ENCODE measurements around the gene FGF22. TPM values are rescaled to one million over a fixed set of nuclear protein-coding genes. Genes with fewer than 3 reads are reported as not detected.
"Not testable (repeated sequence)": the region's sequence is repeated elsewhere in the genome, so short reads cannot be mapped to it uniquely, and the experiment has no call there.

FGF22 gene
- total RNA-seq, 1 donor from 2014 or later: not detected

DNA sequence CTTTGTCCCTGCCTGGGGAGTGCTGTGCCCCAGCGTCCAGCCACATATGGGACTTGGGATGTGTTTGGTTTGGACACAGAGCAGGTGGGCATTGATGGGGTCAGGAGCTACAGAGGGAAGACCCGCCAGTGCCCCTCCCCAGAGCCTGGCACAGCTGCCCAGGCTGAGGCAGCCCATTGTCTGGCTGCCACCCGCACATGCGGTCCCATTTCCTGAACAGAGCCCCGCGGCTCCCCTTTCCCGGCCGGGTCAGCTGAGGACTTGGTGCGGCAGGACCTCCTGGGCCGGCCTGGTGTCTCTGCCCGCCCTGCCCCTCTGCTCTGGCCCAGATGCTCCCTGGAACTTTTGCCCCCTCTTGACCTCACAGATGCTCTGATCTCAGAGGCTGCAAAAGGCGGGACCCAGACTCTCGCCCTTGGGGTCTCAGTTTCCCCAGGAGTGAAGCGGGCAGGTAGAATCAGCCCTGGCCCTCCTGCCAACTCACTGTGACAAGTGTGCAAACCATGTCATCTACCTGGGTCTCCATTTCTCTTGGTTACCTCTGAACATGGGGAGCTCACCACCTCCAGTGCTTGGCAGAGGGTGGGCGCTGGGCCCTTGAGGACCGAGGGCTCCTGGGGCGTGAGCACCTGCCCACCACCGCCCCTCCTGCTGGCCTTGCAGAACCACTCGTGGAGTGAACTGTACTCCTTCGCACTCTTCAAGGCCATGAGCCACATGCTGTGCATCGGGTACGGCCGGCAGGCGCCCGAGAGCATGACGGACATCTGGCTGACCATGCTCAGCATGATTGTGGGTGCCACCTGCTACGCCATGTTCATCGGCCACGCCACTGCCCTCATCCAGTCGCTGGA, 32.2 kb upstream of the FGF22 start:
- intact Hi-C loops (cut with micrococcal nuclease): no loop called here

DNA sequence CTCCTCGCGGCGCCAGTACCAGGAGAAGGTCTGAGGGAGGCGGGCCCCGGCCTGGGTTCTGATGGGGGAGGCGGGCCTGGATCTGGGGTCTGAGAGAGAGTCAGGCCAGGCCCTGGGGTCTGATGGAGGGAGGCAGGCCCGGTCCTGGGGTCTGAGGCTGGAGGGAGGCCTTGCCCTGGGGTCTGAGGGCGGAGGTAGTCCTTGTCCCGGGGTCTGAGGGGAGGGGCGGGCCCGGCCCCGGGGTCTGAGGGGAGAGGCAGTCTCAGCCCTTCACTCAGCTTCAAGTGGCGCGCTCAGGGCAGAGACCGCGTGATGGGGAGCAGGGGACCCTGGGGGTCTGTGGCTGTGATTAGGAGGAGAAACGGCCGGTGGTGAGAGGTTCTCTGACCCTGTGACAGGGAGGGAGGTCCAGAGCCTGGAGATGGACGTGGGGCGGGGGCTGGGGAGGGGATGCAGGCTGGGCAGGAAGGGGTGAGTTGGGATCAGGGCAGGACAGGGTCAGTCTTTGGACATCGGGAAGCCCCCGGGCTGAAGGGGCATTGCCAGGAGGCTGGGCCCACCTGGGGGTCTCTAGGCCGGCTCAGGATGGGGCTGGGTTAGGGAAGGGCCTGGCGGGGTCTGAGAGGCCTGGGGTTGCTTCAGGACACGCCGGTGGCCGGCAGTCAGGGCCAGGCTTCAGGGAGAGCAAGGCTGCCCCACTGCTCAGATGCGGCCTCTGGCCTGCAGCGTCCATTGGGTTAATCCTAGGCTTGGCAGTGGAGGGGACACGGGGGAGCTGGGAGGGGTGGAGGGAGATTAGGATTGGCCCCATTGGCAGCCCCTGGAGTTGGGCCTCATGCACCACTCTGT, 31.3 kb upstream of the FGF22 start:
- intact Hi-C loops (cut with micrococcal nuclease): no loop called here

DNA sequence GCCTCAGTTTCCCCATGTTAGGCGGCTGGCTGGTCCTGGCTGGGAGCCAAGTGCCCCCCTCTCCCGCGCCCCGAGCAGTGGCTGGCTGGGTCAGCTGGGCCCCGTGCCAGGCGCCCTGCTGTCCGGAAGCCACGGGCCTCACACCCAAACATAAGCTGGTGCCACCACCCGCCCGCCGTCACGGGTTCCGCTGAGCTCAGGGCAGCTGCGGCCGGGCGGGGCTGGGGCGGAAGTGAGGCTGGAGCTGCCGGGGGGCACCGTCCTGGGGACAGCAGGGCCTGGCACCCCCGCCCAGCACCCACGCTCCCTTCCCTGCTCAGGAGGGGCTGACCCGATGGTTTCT, 30.7 kb upstream of the FGF22 start:
- intact Hi-C loops (cut with micrococcal nuclease): no loop called here

DNA sequence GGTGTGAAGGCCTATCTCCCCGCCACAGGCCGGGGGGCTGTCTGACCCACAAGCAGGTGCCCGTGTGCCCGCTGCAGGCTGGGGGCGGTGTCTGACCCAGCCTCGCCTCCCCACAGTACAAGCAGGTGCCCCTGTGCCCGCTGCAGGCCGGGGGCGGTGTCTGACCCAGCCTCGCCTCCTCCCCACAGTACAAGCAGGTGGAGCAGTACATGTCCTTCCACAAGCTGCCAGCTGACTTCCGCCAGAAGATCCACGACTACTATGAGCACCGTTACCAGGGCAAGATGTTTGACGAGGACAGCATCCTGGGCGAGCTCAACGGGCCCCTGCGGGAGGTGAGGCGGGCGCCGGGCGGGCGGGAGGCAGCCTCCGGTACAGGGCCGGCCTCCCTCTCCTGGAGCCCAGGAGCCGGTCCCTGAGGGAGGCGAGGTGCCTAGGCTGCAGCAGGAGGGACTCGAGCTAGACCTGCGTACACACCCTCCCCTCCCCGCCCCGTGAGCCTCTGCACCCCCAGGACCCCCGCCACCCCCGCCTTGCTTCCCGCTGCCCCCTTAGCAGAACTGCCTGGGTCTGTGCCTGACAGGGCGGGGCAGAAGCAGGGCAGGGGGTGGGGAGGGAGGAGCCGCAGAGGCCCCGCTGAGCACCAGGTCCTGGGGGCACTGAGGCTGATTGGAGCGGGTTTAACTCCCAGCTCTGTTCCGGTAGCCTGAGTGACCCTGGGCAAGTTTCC, 29.4 kb upstream of the FGF22 start:
- intact Hi-C loops (cut with micrococcal nuclease): loop anchor here (2.0 kb wide), 1 partner anchor 23 kb away; the partner anchor contains the start of gene POLRMT

DNA sequence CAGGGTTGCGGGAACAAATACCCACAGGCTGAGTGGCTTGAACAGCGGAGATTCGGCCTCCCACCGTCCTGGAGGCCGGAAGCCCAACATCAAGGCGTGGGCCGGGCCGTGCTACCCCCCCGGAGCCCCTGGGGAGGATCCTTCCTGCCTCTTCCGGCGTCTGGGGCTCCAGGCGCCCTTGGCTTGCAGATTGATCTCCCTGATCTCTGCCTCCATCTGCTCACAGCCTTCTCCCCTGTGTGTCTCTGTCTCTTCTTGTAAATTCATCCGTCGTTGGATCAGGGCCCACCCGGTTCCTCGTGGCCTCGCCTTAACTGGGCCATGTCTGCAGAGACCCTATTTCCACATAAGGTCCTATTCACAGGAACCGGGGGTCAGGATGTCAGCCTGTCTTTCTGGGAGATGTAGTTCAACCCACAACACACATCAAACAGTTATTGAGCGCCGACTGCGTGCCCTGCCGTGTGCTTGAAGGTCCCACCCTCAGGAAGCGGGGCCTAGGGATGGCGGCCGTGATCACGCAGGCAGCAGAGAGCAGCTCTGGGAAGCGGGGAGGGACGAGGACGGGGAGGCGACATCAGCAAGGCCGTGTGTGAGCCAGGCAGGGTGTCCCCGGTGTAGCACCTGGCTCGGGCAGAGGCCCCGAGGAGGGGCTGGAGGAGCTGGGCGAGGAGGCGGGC, 28.7 kb upstream of the FGF22 start:
- intact Hi-C loops (cut with micrococcal nuclease): loop anchor here (2.0 kb wide), 1 partner anchor 22 kb away; the partner anchor contains the start of gene POLRMT

DNA sequence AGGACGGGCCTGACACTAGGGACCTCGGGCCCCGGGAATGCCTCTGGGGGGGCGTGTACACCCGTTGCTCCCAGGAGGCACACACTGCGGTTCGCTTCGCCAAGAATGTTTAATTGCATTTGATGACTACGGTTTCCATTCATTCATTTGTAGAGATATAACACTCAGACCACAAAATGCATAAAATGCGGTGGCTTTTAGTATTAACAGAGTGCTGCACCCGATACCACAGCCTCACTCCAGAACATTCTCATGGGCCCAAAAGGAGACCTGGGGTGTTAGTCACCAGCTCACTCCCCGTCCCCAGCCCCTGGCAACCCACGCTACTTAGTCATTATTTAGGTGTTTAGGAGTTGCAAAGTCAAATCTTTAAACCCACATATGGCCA, 28.2 kb upstream of the FGF22 start:
- intact Hi-C loops (cut with micrococcal nuclease): loop anchor here (2.0 kb wide), 1 partner anchor 21 kb away; the partner anchor contains the start of gene POLRMT

DNA sequence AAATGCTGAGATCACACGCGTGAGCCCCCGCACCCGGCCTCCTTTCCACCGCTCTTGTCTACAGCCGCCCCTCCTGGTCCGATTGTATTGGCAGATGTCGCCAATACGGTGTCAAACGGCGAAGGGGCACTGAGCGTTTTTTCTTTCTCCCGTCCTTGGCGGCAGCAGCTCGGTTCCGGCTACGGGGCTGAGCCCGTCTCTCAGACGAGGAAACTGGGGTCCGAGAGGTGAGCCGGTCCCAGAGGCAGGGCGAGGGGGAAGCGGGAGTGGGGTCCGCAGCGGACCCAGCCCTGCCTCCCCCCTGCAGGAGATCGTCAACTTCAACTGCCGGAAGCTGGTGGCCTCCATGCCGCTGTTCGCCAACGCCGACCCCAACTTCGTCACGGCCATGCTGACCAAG, 26.7 kb upstream of the FGF22 start:
- intact Hi-C loops (cut with micrococcal nuclease): no loop called here

DNA sequence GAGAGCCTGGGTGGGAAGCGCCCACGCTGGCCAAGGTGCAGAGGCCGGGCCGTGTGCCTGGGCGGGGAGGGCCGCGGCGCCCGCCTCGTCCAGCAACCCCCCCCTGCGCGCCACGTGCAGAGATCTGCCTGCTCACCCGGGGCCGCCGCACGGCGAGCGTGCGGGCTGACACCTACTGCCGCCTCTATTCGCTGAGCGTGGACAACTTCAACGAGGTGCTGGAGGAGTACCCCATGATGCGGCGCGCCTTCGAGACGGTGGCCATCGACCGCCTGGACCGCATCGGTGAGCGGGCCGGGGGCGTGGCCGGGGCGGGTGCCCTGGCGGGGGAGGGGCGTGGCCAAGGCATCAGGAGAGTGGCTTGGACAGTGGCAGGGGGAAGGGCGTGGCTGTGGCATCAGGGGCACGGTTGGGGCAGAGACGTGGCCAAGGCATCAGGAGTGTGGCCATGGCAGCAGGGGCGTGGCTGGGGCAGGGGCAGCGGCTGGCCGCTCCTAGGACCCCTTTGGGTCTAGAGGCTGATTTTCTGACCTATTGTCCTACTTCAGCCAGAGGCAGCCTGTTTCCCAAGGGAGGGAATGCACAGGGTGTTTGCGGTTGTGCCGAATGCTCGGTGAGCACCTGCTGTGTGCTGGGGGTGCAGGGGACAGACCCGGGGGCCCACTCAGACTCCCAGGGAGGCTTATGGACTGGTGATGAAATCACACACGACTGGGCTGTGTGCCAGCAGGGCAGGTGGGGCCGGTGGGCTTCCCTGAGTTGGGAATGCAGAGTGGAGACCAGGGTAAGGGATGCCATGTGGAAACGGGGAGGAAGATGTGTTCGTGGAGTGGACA, 25.7 kb upstream of the FGF22 start:
- intact Hi-C loops (cut with micrococcal nuclease): no loop called here

DNA sequence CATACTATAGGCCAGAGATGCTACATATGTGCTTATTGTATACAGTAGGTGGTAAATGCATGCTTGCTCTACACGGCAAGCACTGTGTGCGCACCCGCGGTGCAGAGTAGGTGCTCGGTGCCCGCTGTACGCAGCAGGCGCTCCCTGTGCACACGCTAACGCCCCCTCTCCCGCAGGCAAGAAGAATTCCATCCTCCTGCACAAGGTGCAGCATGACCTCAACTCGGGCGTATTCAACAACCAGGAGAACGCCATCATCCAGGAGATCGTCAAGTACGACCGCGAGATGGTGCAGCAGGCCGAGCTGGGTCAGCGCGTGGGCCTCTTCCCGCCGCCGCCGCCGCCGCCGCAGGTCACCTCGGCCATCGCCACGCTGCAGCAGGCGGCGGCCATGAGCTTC, 24.1 kb upstream of the FGF22 start:
- intact Hi-C loops (cut with micrococcal nuclease): no loop called here

DNA sequence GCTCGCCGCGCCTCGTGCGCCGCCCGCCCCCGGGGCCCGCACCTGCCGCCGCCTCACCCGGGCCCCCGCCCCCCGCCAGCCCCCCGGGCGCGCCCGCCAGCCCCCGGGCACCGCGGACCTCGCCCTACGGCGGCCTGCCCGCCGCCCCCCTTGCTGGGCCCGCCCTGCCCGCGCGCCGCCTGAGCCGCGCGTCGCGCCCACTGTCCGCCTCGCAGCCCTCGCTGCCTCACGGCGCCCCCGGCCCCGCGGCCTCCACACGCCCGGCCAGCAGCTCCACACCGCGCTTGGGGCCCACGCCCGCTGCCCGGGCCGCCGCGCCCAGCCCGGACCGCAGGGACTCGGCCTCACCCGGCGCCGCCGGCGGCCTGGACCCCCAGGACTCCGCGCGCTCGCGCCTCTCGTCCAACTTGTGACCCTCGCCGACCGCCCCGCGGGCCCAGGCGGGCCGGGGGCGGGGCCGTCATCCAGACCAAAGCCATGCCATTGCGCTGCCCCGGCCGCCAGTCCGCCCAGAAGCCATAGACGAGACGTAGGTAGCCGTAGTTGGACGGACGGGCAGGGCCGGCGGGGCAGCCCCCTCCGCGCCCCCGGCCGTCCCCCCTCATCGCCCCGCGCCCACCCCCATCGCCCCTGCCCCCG, 23.5 kb upstream of the FGF22 start:
- intact Hi-C loops (cut with micrococcal nuclease): no loop called here

DNA sequence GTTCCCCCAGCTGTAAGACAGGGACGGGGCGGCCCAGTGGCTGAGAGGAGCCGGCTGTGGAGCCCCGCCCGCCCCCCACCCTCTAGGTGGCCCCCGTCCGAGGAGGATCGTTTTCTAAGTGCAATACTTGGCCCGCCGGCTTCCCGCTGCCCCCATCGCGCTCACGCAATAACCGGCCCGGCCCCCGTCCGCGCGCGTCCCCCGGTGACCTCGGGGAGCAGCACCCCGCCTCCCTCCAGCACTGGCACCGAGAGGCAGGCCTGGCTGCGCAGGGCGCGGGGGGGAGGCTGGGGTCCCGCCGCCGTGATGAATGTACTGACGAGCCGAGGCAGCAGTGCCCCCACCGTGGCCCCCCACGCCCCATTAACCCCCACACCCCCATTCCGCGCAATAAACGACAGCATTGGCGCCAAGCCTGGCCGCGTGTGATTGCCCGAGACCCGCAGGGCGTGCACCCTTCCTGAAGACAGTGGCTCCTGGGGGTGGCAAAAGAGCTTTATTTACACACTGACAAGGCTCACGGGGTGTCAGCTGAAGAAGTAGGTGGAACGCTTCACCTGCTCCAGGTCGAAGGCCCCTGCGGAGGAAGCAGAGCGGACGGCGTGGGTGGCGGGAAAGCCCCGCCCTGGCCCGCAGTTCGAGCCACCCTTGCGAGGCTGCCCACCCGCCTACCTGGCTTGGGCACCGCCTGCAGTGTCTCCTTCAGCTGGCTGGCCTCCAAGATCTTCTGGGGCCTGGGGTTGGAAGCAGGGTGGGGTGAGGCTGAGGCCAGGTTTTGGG, 22.7 kb upstream of the FGF22 start:
- intact Hi-C loops (cut with micrococcal nuclease): no loop called here

DNA sequence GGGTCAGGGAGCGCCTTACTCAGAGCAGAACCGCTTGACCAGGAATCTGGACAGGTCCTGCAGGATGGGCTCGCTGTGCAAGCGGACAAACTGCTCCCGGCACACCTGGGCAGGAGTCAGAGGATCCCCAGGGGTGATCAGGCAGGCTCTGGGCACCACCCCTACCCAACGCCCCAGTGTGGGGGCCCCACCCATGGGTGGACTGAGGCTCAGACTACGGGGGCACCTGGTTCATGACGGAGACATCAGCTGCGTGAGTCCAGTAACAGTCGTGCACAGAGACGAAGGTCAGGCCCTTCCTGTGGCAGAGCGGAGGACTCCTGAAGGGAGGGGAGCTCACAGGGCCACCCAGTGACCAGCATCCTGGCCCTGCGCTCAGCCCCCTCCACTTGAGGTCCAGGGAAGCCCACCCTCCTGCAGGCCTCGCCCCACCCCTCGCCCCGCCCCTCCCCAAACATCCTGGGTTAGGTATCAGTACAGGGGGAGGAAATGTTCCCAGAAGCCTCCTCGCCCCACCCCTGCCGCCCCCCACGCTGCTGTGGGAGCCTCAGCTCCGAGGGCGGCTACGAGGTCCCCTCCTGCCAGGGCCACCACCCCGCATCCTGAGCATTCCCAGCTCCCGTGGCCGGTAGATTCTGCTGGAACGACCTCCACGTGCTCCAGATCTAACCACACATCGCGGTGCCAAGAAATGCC, 22.0 kb upstream of the FGF22 start:
- intact Hi-C loops (cut with micrococcal nuclease): no loop called here

DNA sequence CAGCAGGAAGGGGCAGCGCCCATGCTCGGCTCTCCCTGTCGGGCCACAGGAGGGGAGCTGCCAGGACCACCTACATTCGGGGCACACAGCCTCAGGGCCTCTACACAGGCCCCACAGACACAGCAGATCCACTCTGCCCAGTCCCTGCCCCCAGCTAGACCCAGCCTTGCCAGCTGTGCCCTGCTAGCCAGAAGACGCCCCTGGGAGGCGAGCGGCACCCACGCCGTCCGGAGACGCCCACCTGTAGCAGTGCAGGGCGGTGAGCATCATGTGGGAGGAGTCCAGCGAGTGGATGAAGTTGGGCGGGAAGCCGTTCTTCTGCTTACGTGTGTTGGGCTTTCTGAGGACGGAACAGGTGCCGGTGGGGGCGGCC, 21.4 kb upstream of the FGF22 start:
- intact Hi-C loops (cut with micrococcal nuclease): no loop called here

DNA sequence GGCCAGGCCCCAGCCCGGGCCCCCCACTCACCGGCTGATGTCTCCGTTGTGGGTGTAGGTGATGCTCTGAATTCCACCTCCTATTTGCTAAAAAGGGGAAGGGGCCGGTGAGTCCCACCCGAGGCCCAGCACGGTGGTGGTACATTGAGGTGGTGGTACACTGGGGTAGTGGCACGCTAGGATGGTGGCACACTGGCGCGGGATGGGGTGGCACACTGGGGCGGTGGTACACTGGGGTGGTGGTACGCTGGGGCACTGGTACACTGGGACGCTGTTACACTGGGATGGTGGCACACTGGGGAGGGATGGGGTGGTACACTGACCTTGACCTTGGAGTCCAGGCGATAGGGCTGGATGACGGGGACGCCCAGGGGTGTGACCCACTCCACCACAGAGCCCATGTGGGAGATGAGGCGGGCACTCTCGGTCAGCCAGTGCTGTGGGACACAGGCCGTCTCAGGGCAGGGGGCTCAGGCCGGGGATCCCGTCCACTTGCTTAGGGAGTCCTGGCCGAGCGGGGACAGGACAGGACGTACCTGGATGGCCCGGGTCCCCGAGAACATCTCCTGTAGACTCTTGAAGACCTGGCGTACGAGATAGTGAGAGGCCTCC, 20.9 kb upstream of the FGF22 start:
- intact Hi-C loops (cut with micrococcal nuclease): no loop called here

DNA sequence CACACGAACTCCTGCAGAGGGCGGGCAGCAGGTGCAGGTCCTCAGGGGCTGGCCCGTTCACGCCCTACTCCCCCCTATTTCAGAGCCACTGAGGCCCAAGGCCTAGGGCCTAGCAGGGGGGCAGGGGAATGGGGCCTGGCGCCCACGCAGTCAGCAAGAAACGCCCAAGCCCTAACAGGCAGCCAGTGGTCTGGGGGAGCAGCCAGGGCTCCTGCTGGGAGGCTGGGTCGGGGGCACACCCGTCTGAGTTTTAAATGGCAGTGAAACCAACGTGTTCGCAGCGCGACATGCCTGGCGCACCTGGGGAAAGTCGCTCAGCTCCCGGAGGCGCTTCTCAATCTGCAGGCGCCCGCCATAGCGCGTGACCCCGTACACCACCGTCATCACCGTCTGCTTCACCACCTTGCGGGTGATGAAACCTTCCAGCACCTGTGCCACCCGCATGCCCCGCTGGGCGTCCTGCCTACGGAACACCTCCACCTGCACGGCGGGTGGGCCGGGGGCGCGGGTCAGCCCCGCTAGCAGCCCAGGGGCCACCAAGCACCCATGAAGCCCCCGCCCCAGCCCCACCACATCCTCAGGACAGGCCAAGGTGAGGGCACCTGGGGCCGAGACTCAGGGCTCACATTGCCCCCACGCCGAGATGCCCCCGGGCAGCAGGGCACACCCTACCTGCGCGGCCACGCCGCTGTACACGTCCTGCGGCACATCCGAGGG, 20.2 kb upstream of the FGF22 start:
- intact Hi-C loops (cut with micrococcal nuclease): no loop called here

DNA sequence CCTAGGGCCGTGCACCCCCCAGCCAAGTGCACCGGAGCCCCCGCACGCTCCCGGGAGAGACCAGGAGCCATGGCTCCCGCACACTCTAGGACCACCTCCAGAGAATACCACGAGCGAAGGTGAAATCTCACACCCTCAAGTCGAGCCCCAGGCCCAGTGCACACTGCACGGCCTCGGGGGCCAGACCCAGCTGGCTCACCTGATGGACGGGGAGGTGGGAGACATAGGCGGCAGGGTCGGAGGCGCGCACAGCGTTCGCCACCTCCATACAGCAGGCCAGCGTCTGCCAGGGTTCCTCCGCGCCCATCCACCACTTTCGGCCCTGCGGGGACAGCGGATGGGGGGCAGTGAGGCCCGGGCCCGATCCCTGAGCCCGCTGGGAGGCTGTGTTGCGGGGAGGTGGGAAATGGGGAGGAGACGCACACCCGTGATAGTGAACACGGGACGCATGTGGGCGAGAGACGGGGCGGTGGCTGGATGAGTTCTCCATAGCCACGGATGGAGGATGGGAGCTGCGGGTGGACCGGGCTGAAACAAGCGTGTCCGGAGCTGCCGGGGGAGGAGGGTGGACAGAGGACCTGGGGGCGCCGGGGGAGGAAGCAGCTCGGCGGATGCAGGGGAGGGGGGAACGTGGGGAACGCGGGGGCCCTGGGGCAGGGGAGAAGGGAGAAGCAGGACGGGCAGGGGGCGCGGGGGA, 19.4 kb upstream of the FGF22 start:
- intact Hi-C loops (cut with micrococcal nuclease): no loop called here

DNA sequence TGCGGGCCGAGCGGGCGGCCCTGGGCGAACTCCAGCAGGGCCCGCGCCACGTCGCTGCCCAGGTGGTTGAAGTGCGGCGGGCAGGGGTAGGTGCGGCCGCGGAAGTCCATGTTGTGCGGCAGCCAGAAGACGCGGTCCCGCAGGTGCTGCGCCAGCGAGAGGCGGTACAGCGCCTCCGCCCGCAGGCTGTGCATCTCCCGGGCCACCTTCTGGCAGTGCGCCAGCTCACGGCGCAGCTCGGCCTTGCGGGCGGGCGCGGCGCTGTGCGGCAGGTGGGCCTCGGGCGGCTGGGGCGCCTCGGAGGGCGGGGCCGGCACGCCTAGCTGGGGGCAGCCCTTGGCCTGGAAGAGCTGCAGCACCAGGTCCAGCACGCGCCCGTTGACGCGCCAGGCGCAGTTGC, 18.5 kb upstream of the FGF22 start:
- intact Hi-C loops (cut with micrococcal nuclease): not testable (repeated sequence)
